ENCODE results near the gene CXCL14.

CXCL14 gene

GRCh38 chr5:135569755-135570452 lies 8.9 kb downstream of the CXCL14 start:
- DNase-seq (ENCODE audit: insufficient read length, low spot score) (no peak), FAIRE-seq (no peak)

DNA sequence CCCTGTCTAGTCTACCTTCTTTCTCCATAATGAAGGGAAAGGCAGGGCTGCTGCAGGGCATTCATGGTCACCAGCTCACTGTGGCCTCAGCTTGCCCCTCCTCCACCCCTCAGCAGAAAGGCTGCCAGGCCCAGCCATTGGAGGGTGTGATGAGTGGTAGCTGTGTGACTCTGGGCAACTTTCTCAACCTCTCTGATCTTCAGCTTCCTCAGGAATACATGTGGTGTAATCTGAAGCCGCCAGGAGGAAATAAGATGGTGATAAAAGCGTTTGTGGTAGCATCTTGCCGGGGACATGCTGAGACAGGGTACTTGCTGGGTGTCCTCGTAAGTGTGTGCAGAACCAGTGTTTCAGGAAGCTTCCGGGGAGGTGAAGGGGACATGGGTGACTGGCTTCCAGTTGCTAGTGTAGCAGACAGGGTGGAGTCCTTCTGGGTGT lies 9.8 kb downstream of the CXCL14 start:
- no peak for DNase-seq (ENCODE audit: insufficient read length, low spot score)
- FAIRE-seq: no peak

GRCh38 chr5:135568246-135568645 lies 10.5 kb downstream of the CXCL14 start:
- DNase-seq (ENCODE audit: insufficient read length, low spot score) (no peak), FAIRE-seq (no peak)

GRCh38 chr5:135567661-135568060 lies 11.1 kb downstream of the CXCL14 start:
- FAIRE-seq: no peak
- DNase-seq (ENCODE audit: insufficient read length, low spot score): no peak

DNA sequence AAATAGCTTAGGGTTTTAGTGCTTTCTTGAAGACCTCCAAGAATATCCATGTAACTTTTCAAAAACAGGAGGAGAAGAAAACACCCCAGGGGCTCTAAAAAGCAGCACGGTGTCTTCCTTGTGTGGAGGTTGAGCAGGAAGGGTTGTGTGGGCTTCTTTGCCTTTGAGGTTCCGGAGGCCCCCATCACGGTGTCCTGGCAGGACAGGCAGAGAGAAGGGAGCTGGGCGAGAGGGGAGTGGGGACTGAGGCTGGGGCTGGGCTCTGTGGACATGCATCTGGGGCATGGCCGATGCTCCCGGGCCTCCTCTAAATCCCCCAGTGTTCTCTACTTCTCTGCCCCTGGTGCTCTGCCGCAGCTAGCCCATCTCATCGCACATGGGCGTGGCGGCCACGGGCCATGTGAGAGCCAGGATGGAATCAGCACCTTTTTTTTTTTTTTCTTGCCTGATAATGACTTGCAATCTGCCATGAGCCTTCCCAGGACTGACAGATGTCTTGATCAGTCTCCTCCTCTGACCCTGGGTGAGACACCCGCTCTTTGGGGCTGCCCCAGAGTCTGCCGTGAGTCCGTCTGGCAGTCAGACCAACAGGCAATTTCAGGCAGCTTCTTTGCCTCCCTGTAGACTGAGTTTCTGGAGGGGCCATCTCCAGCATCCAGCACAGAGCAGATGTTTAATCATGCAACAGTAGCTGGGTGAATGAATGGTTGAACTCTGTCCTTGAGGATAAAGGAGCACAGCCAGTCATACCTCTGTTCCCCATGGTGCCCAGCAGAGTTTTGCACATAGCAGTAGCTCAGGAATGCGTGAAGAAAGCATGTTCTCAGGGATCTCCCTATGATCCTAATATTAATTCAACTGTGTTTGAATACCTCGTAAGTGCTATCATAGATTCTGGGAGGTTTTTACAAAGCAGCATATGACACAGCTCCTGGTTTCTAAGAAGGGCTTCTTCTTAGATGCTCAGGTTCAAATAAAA lies 12.1 kb downstream of the CXCL14 start:
- DNase-seq (ENCODE audit: insufficient read length, low spot score) (no peak), FAIRE-seq (no peak)

DNA sequence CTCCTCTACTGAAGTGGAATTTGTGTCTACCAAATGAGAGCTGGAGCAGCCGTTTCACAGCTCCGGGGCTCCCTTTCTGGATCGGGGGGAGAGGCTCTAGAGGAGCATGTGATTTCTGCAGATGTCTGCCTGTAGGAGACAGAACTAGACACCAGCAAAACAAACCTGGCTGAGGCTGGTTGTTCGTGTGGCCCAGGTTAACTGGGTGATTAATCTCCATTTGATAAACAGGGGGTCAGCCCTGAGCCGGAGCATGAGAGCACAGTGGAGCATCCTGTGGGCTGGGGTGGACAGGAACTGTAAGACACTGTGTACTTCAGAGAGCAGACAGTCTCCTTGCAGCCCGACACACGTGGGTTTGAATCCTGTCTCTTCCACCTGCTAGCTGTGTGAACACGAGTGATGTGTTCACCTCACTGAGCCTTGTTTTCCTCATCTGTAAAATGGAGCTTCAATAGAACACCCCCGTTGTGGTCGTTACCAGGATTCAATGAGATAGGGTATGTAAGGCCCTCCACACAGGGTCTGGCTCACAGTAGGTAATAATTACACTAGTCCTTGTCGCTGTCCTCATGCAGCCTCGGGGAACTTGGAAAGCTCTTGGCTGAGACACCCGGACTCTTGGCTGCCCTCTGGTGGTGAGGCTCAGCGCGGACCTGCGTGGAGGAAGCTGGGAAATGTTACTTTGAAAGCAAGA lies 12.9 kb downstream of the CXCL14 start:
- peak; percentile 40 for DNase-seq (ENCODE audit: insufficient read length, low spot score)
- FAIRE-seq: peak; percentile 85

GRCh38 chr5:135565266-135565665 lies 13.5 kb downstream of the CXCL14 start:
- no peak for FAIRE-seq
- no peak for DNase-seq (ENCODE audit: insufficient read length, low spot score)

GRCh38 chr5:135564331-135564730 lies 14.5 kb downstream of the CXCL14 start:
- DNase-seq (ENCODE audit: insufficient read length, low spot score): no peak
- no peak for FAIRE-seq

GRCh38 chr5:135561266-135561665 lies 17.5 kb downstream of the CXCL14 start:
- FAIRE-seq (no peak), DNase-seq (ENCODE audit: insufficient read length, low spot score) (no peak)

DNA sequence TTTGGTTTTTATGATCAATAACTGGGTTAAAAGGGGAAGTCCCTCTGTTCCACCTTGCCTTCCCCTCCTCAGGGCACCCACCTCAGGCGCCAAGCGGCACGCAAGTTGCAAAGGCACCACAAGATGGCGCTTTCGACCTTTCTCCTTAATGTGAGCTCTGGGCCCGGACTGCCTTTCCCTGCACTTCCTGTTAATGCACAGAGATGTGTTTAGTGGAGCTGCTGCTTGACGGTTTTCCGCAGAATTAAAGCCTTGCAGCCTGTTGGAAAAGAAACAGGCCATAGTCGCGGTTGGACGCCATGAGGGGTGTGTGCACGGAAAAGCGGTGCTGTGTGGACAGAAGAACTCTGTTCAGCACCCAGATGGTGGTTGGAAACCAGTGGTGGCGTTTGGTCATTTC lies 17.9 kb downstream of the CXCL14 start:
- peak; percentile 93 for FAIRE-seq
- DNase-seq (ENCODE audit: insufficient read length, low spot score): peak; percentile 69

DNA sequence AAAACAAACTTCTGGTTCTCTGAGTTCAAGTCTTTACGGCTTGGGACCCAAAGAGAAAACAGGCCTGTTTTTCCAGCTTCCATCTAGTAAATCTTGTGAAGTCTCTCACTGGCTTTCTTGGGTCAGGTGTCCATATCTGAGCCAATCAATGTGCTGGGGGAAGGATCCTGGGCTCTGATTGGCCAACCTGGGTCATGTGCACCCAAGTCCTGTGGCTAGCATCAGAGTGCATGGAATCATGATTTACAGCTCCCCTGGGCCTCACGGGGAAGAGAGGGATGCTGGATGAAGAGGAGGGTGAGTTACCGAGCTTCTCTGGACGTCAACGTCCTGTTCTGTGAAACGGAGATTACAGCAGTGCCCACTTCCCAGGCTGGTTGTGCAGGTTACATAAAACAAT lies 19.4 kb downstream of the CXCL14 start:
- no peak for FAIRE-seq

DNA sequence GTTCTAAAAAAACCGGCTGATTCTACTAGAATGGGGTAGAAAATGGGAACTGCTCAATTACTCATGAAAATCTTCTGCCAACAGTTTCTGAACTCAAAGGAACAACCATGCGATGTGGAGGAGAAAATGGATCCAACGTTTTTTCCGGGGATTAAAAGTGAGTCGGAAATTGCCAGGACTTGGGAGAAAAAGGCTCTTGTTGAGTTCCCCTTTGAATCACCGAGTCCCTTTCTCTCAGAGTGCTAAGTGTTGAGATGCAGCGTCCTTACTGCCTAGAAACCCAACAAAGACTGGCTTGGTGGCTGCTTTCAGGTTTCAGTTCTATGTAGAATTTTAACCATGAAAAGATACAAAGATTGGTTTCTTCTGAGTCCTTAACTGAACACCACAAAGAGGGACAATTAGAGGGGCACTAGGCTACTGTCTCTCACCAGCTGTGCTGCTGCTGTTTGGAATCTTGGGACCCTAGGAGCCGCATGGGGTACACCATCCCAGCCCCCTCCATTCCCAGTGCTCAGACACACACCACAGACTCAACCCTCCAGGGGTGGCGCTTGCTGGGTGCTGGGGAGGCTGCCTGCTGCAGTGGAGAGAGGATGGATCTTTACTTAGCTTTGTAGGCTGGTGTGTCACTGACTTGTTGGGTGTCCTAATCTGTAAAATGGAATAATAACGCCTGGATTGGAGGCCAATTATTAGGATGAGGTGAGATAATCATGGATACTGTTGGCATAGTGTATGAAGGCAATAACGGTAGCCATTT lies 21.5 kb downstream of the CXCL14 start:
- DNase-seq (ENCODE audit: insufficient read length, low spot score) (no peak), FAIRE-seq (no peak)

More for the DNA sequence above, 19.4 kb downstream of the CXCL14 start:
- no peak for DNase-seq (ENCODE audit: insufficient read length, low spot score)

- FAIRE-seq (no peak), DNase-seq (ENCODE audit: insufficient read length, low spot score) (no peak)
Measured at GRCh38 chr5:135556620-135557019, 22.2 kb downstream of the CXCL14 start.

DNA sequence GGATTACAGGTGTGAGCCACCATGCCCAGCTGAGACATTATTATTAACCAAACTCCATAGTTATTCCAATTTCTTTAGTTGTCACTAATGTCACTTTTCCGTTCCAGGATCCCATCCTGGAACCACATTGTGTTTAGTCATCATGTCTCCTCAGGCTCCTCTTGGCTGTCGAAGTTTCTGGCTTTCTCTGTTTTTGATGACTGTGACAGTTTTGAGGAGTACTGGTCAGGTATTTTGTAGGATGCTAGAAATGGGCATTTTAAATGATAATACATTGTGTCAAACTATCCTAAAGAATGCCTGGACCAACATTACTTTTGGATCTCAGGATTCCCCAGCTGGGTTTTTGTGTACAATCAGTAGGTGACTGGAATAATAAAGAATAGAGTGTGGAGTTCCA lies 23.3 kb downstream of the CXCL14 start:
- DNase-seq (ENCODE audit: insufficient read length, low spot score) (no peak), FAIRE-seq (no peak)

- FAIRE-seq (no peak), DNase-seq (ENCODE audit: insufficient read length, low spot score) (no peak)
Measured at GRCh38 chr5:135553688-135554462, 24.9 kb downstream of the CXCL14 start.

DNA sequence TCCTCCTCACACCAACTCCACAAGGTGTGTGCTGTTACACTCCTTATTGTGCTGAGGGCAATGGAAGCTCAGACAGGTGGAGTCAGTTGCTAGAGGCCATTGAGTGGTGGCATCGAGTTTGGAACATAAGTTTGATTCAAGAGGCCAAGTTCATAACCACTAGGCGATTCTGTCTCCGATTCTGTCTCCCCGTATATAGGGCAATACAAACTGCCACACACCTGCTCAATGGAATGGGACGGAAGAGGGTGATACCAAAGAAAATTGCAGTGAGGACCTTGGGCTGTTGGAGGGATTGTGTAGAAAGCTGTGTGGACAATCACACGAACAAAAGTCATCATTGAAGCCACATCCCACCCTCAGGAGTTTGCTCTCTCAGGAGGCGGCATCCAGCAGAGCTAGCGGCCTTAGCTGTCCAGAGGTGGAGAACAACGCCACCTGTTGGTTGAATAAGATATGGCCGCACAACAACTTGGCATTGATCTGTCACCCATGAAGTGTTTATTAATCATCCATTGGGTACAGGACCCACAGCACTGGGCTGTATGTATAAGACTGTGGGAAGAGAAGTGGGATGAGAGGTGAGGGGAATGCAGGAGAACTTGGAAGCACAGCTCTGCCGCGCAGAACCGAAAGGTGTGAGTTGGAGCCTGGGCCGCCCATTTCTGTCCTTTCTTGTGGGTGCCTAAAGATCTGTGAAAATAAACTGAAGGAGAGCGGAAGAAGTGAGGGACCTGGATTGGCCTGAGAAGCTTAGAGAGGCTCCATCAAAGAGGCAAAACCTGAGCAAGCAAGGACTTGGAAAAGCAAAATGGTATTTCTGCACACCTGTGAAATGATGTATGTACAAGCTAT lies 27.0 kb downstream of the CXCL14 start:
- peak; percentile 82 for FAIRE-seq

GRCh38 chr5:135549413-135549812 lies 29.4 kb downstream of the CXCL14 start:
- FAIRE-seq (no peak), DNase-seq (ENCODE audit: insufficient read length, low spot score) (no peak)

More for the DNA sequence above, 27.0 kb downstream of the CXCL14 start:
- DNase-seq (ENCODE audit: insufficient read length, low spot score): peak; percentile 68

DNA sequence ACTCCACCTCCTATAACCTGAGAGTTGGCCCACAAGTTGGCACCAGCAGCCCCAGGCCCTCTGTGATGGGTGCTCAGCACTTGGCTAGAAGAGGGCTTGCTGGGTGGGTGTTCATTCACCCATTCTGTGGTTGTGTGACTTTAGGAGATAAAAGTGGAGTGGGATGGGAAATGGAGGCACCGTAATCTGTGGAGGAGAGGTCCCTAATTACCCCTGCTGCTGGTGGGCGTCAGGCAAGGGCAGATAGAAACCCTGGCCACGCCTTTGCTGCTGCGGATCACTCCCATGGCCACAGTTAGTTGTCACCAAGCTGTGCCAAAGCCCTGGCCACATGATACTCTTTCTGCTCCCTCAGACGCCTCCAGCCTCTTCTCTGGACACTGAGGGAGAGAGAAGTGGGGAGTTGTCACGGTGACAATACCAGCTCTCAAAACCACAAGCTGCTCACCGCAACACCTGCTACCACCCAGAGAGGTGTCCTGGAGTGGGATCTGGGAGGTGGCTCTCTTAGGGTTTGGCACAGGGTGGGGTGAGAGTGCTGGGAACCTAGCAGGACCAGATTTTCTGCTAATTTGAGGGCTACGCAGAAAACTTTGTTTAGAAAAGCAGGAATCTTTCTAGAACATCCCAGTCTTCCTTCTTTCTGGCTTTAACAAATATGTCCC lies 31.1 kb downstream of the CXCL14 start:
- DNase-seq (ENCODE audit: insufficient read length, low spot score) (no peak), FAIRE-seq (no peak)
